ENCODE results near the gene ATF6B.
"Not testable (repeated sequence)": the region's sequence is repeated elsewhere in the genome, so short reads cannot be mapped to it uniquely, and the experiment has no call there.

ATF6B gene

GRCh38 chr6:32153564-32154513, 25.8 kb upstream of the ATF6B start, which contains the start of gene PPT2:
Gene PPT2 (plus strand): TSS chr6:32154141. CDS start chr6:32154595, 454 bp downstream.
- peak; percentile 48 for DNase-seq

- DNase-seq = no peak
These were observed 24.9 kb upstream of the ATF6B start for GRCh38 chr6:32152769-32153563.

GRCh38 chr6:32151863-32152768, 24.1 kb upstream of the ATF6B start, which contains the start of gene PRRT1:
Gene PRRT1 (minus strand): TSS chr6:32151939. CDS start chr6:32151827, 112 bp downstream.
- DNase-seq = no peak

GRCh38 chr6:32151181-32151862, 23.3 kb upstream of the ATF6B start:
- peak; percentile 12 for DNase-seq

- DNase-seq = no peak
These were observed 22.2 kb upstream of the ATF6B start for GRCh38 chr6:32149932-32150870.

GRCh38 chr6:32149092-32149755, 21.2 kb upstream of the ATF6B start:
- no peak for DNase-seq

GRCh38 chr6:32148289-32149091, 20.4 kb upstream of the ATF6B start:
- DNase-seq = no peak

GRCh38 chr6:32147401-32148132, 19.5 kb upstream of the ATF6B start:
- DNase-seq = no peak

GRCh38 chr6:32146687-32147086, 18.6 kb upstream of the ATF6B start:
- no peak for DNase-seq

GRCh38 chr6:32146287-32146686, 18.2 kb upstream of the ATF6B start:
- DNase-seq = no peak

GRCh38 chr6:32144238-32144637, 16.2 kb upstream of the ATF6B start:
- DNase-seq = not testable (repeated sequence)

GRCh38 chr6:32140420-32141046, 12.5 kb upstream of the ATF6B start:
- no peak for DNase-seq

- no peak for DNase-seq
These were observed 11.5 kb upstream of the ATF6B start for GRCh38 chr6:32139590-32139989.

GRCh38 chr6:32137454-32137853, 9.4 kb upstream of the ATF6B start:
- no peak for DNase-seq

- DNase-seq = no peak
These were observed 5.7 kb upstream of the ATF6B start for GRCh38 chr6:32133786-32134185.

- no peak for DNase-seq
These were observed 4.1 kb upstream of the ATF6B start for GRCh38 chr6:32132110-32132509.

GRCh38 chr6:32131439-32131948, 3.4 kb upstream of the ATF6B start:
- no peak for DNase-seq

Measured in NCI-H1694 (cell line).